GM23248 (cell line): ENCODE data around the gene NME3.

Experiments
- EZH2 ChIP-seq: fragments of 200-600 bp; sonication (generic); IDR thresholded peaks from 2 replicates; pipeline ENCODE4 v1.6.1; 2018; ENCODE audit warnings: antibody characterized with exemption, mild to moderate bottlenecking; ENCODE audit not compliant: insufficient read depth, poor library complexity, severe bottlenecking
- EZH2phosphoT487 ChIP-seq: fragments of 200-600 bp; sonication (generic); IDR thresholded peaks from 2 replicates; pipeline ENCODE4 v1.6.1; 2018; ENCODE audit warnings: antibody characterized with exemption, moderate library complexity, mild to moderate bottlenecking, low read depth; ENCODE audit not compliant: insufficient read depth

GRCh38 chr16:1740234-1740633 is 31.1 kb downstream of the NME3 start:
- TF ChIP-seq EZH2phosphoT487 (no peak), EZH2 (no peak)
